ENCODE data around the gene MCF2L. TPM values are rescaled to one million over a fixed set of nuclear protein-coding genes. Genes with fewer than 3 reads are reported as not detected.

The MCF2L gene
- total and polyA plus RNA-seq, 4 donors, result 21.0 to 78.7 (median 35.9) TPM

GRCh38 chr13:113112893-113113845, 144.2 kb downstream of the MCF2L start:
- DNase-seq, result peak in 1 of 3 donors; percentile 8
- TF ChIP-seq, protein P1, sequence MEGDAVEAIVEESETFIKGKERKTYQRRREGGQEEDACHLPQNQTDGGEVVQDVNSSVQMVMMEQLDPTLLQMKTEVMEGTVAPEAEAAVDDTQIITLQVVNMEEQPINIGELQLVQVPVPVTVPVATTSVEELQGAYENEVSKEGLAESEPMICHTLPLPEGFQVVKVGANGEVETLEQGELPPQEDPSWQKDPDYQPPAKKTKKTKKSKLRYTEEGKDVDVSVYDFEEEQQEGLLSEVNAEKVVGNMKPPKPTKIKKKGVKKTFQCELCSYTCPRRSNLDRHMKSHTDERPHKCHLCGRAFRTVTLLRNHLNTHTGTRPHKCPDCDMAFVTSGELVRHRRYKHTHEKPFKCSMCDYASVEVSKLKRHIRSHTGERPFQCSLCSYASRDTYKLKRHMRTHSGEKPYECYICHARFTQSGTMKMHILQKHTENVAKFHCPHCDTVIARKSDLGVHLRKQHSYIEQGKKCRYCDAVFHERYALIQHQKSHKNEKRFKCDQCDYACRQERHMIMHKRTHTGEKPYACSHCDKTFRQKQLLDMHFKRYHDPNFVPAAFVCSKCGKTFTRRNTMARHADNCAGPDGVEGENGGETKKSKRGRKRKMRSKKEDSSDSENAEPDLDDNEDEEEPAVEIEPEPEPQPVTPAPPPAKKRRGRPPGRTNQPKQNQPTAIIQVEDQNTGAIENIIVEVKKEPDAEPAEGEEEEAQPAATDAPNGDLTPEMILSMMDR (IDR thresholded peaks at IDR 0.05; ENCODE audit: control extremely low read depth, extremely low read depth), result no peak
- ATAC-seq (ENCODE audit: insufficient read depth, low FRiP score), result no peak
- Histone ChIP-seq H3K36me3 (ENCODE audit: control insufficient read depth in 4 of 4, insufficient read depth in 4 of 4, low read length in 4 of 4) (no peaks in the 10 kb centered on the region), H3K27me3 (ENCODE audit: control insufficient read depth in 3 of 3, insufficient read depth in 3 of 3, low read length in 2 of 3) (peaks cover 3 to 14% (median 14%) of the 10 kb centered on the region in 3 donors), H3K9me3 (ENCODE audit: control insufficient read depth in 4 of 4, insufficient read depth in 3 of 4, low read length in 3 of 4) (peaks cover 0 to 6% (median 0%) of the 10 kb centered on the region in 4 donors), H3K27ac (ENCODE audit: low read depth in 1 of 2, low read length in 1 of 2) (no peak overlapping the region), H3K4me1 (ENCODE audit: control insufficient read depth in 5 of 5, insufficient read depth in 5 of 5, low read length in 5 of 5) (peaks cover 0 to 11% (median 0%) of the 10 kb centered on the region in 5 donors), H3K4me3 (no peak overlapping the region), H3K9ac (ENCODE audit: insufficient read depth in 1 of 2, low read length in 2 of 2) (no peak overlapping the region)
- 45 to 63% methylated on average over 9 of the region's 9 CpGs for WGBS, 2 donors

DNA sequence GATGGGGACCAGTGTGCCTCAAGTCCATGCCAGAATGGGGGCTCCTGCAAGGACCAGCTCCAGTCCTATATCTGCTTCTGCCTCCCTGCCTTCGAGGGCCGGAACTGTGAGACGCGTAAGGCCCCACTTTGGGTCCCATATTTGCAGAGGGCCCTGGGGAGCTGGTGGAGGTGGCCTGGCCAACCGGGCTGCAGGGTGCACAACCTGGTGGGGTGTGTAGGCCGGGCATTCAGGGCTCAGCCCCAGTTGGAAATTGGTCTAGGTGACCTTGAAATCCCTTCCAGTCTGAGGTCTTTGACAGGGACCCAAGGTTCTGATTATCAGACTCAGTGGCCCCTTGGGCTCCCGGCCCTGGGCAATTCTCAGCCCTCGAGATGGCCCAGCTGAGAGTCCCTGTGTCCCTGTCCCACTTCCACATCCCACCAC, 144.8 kb downstream of the MCF2L start:
- DNase-seq, result peak in 1 of 3 donors; percentile 5
- 92 to 94% methylated on average over 8 of the region's 8 CpGs for WGBS, 2 donors
- H3K4me3 ChIP-seq, result no peak overlapping the region

GRCh38 chr13:113114511-113115362, 145.7 kb downstream of the MCF2L start:
- Histone ChIP-seq H3K9me3 (ENCODE audit: control insufficient read depth in 4 of 4, insufficient read depth in 3 of 4, low read length in 3 of 4) (peaks cover 0 to 3% (median 0%) of the 10 kb centered on the region in 4 donors), H3K4me1 (ENCODE audit: control insufficient read depth in 5 of 5, insufficient read depth in 5 of 5, low read length in 5 of 5) (peaks cover 0 to 9% (median 4%) of the 10 kb centered on the region in 5 donors), H3K36me3 (ENCODE audit: control insufficient read depth in 4 of 4, insufficient read depth in 4 of 4, low read length in 4 of 4) (no peaks in the 10 kb centered on the region), H3K4me3 (no peak overlapping the region), H3K27me3 (ENCODE audit: control insufficient read depth in 3 of 3, insufficient read depth in 3 of 3, low read length in 2 of 3) (peaks cover under 1 to 13% (median 13%) of the 10 kb centered on the region in 3 donors), H3K9ac (ENCODE audit: insufficient read depth in 1 of 2, low read length in 2 of 2) (no peak overlapping the region), H3K27ac (ENCODE audit: low read depth in 1 of 2, low read length in 1 of 2) (no peak overlapping the region)
- TF ChIP-seq, protein P1 (IDR thresholded peaks at IDR 0.05; ENCODE audit: control extremely low read depth, extremely low read depth), result no peak
- DNase-seq (peak in 1 of 3 donors; percentile 12), ATAC-seq (ENCODE audit: insufficient read depth, low FRiP score) (no peak)
- 86 to 93% methylated on average over 17 of the region's 17 CpGs for WGBS, 2 donors

More for the DNA sequence above, 144.8 kb downstream of the MCF2L start:
- H3K9me3 ChIP-seq (ENCODE audit: control insufficient read depth in 4 of 4, insufficient read depth in 3 of 4, low read length in 3 of 4), result peaks cover 0 to 9% (median 0%) of the 10 kb centered on the region in 4 donors
- peaks cover 3 to 14% (median 14%) of the 10 kb centered on the region in 3 donors for H3K27me3 ChIP-seq (ENCODE audit: control insufficient read depth in 3 of 3, insufficient read depth in 3 of 3, low read length in 2 of 3)
- H3K27ac ChIP-seq (ENCODE audit: low read depth in 1 of 2, low read length in 1 of 2), result no peak overlapping the region
- H3K9ac ChIP-seq (ENCODE audit: insufficient read depth in 1 of 2, low read length in 2 of 2), result no peak overlapping the region
- peaks cover 0 to 11% (median 0%) of the 10 kb centered on the region in 5 donors for H3K4me1 ChIP-seq (ENCODE audit: control insufficient read depth in 5 of 5, insufficient read depth in 5 of 5, low read length in 5 of 5)
- H3K36me3 ChIP-seq (ENCODE audit: control insufficient read depth in 4 of 4, insufficient read depth in 4 of 4, low read length in 4 of 4), result no peaks in the 10 kb centered on the region
- TF ChIP-seq, protein P1 (IDR thresholded peaks at IDR 0.05; ENCODE audit: control extremely low read depth, extremely low read depth), result no peak
- no peak for ATAC-seq (ENCODE audit: insufficient read depth, low FRiP score)

All from lung (tissue), 12 donors.